Stimulated activated CD8-positive, alpha-beta memory T cell treated with anti-CD3 and anti-CD28 coated beads, Interleukin-12 subunit alpha, Interleukin-12 subunit beta, amount 100 ng/mL, for 1 hour (primary cell): ENCODE results near the gene SGTA.
"Not testable (repeated sequence)": the region's sequence is repeated elsewhere in the genome, so short reads cannot be mapped to it uniquely, and the experiment has no call there.

ENCODE experiments used
- DNase-seq: peaks from one replicate; pipeline ENCODE4 v3.0.0-alpha.2; 2020; ENCODE audit warnings: low read depth

The SGTA gene

GRCh38 chr19:2782936-2783780, at the start of gene SGTA:
TSS of gene SGTA (minus strand) at chr19:2783273. CDS start at chr19:2769068, 14,205 bp downstream.
- peak; percentile 93 for DNase-seq

DNA sequence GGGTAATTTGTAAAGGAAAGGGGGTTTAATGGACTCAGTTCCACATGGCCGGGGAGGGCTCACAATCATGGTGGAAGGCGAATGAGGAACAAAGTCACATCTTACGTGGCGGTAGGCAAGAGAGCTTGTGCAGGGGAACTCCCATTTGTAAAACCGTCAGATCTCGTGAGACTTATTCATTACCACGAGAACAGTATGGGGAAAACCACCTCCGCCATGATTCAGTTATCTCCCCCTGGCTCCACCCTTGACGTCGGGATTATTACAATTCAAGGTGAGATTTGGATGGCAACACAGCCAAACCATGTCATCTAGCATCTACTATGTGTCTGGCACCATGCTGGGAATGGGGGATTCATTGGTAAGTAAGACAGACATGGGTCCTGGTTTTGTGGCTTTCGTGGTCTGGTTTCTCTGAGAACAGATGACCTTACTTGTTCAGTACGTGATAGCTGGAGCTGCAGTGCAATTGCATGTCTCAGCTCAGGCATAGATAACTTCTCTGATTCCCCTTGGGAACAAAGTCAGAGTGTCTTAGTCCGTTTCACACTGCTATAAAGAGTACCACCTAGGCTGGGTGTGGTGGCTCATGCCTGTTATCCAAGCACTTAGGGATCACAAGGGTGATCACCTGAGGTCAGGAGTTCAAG, 44.9 kb upstream of the SGTA start:
- DNase-seq, result no peak

- no peak for DNase-seq
These were observed 43.9 kb upstream of the SGTA start for GRCh38 chr19:2827022-2827421.

DNA sequence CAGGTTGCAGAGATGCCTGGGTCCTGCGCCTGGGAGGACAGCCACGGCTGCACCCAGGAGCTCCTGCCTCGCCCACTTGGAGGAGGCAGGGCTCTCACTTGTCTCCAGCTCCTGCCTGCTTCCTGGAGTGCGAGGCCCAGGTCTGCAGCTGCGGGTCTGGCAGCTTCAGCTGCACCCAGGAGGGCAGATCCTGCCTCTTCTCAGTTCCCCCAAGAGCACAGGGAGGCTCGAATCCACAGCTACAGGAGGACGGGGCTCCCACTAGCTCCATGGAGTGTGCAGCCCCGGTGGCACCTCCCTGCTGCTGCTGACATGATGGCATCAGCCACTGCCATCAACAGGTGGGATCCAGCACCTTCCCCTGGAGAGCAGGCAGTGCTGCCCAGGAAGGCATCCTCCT, 41.1 kb upstream of the SGTA start:
- DNase-seq, result no peak

- DNase-seq, result no peak
These were observed 40.6 kb upstream of the SGTA start for GRCh38 chr19:2823646-2824045.

DNA sequence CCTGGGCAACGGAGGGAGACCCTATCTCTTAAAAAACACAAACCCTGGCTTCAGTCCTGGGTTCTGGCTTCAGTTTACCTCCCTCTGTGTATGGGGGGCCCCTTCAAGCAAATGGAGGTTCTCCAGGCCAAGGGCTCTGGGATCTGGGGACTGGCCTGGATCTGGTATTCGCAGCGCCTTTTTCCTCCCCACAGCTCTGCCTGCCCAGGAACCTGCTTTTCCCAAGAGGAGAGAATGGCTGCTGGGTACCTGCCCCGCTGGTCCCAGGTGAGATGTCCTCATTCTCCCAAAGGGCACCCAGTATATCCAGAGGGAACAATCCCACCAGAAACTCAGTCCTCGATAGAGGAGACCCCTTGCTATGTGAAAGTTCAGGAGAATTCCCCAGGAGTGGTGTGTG, 39.8 kb upstream of the SGTA start:
- no peak for DNase-seq

GRCh38 chr19:2820112-2820702, 37.1 kb upstream of the SGTA start:
- DNase-seq, result no peak

- DNase-seq, result peak; percentile 98
These were observed 36.6 kb upstream of the SGTA start, which contains the start of gene ZNF554 for GRCh38 chr19:2819540-2820111. TSS of gene ZNF554 (plus strand) at chr19:2819868. CDS start at chr19:2820072, 204 bp downstream.

DNA sequence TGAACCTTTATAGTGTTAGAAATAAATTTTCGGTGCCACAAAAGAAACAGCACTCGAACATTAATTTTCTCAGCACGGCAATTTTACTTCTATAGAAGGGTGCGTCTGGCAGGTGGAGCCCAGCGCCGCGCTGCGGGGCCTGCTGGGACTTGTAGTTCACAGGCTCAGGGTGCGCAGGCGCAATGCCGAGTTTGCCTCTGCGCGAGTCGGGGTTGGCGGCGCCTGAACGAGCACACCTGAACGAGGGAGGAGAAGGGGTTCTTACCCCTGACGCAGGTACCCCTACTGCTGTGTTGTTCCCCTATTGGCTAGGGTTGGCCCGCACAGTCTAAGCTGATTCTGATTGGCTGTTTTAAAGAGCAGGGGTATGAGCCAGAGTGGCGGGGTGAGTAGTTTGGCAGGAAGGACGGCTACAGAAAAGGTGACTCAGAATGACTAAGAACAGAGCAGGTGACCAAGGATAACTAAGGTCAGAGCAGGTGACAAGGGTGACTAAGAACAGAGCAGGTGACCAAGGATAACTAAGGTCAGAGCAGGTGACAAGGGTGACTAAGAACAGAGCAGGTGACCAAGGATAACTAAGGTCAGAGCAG, 34.3 kb upstream of the SGTA start:
- not testable (repeated sequence) for DNase-seq

- no peak for DNase-seq
These were observed 33.6 kb upstream of the SGTA start for GRCh38 chr19:2816641-2817040.

- no peak for DNase-seq
These were observed 32.9 kb upstream of the SGTA start for GRCh38 chr19:2815923-2816322.

DNA sequence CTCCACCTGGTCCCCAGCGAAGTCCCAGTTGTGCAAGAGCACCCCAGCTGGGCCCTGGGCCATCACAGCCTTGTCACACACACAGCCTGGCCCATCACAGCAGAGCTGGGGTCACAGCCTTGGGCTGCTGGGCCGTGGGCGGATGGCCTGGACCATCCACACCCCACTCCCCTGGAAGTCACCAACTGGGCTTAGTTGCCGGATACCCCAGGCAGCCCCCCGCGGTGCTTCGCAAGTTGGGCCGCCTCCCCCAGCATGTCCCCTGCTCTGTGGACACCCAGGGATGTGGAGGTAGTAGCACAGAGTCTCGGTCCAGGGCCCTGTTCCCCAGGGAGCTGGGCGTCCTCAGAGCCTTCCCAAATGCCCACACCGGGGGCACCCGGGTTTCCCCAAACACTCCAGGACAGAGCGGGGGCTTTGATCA, 32.1 kb upstream of the SGTA start:
- DNase-seq, result no peak

GRCh38 chr19:2814426-2814825, 31.4 kb upstream of the SGTA start:
- no peak for DNase-seq

DNA sequence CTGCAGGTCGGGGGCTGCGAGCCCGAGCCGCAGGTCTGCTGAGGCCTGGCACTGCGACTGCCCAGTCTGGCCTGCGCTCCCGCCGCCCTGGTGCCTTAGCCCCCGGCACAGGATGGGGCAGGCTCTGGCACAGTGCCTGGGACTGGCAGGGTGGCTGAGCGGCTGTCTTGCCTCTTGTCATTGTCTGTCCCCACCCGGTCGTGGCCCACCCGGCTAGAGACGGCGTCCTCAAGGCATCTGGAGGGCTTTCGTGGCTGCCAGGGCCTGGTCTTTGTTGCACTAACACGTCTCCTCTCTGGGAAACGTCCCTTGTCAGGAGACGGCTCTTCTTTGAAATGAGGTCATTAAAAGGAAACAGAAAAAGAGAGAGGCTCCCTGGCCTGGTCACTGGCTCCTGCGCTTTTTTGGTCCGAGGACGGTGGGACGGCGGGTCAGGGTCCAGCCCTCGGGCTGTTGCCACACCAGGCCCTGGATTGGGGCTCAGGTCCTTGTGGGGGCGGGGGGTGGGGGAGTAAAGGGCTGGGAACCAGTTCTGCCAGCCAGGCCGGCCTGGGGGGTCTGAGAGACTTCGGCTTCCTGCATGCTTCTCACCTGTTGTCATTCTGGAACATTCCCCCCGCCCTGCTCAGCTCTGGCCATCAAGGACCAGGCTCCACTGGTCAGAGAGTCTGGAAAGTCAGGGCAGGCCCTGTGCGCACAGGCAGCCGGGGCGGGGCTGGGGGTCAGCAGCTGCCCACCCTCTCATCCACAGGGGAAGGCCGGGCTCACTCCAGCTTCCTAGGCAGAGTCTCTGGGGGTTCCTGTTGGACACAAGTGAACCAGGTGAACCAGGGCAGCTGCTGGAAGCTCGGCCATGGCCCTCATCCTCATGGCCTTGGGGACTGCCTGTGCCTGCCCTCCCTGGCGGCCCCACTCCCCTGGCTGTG, 30.4 kb upstream of the SGTA start:
- no peak for DNase-seq

DNA sequence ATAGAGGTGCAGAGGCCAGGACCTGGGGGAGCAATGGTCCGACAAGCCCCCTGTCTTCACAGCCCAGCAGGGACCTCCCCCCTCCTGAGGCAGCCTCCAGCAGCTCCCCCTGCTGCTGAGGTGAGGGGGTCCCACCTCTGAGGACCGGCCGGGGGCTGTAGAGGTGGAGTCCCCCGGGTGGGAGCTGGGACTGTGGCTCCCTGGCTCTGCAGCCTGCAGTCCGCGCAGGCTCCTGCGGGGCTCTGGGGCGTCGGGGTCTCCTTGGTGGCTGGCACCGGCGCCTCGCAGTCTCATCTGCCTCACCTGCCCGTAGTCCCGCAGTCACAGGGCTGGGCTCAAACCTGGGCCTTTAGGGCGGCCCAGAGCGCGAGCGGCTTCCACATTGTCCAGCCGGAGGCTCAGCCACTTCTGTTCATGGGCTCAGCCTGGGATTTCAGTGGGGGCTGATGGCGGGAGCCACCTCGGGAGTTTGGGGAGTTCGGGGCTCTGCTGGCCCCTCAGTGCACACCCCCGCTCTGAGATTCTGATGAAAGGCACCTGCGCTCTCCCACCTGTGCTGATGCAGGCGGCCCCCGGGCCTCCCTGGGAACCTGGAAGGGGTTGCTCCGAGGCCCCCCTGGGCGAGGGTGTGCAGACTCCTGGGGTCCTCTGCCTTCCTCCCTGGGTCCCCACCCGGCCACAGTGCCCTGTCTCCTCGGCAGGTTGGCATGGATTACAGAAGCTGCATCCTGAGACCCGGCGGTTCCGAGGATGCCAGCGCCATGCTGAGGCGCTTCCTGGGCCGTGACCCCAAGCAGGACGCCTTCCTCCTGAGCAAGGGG, 29.6 kb upstream of the SGTA start:
- DNase-seq, result no peak

- DNase-seq, result no peak
These were observed 28.8 kb upstream of the SGTA start for GRCh38 chr19:2811735-2812413.

GRCh38 chr19:2811221-2811722, 28.2 kb upstream of the SGTA start:
- DNase-seq, result no peak

GRCh38 chr19:2810141-2811091, 27.3 kb upstream of the SGTA start:
- DNase-seq, result no peak
